Endothelial cell of umbilical vein (primary cell): ENCODE data around the gene RAB9B. TPM values are rescaled to one million over a fixed set of nuclear protein-coding genes. Genes with fewer than 3 reads are reported as not detected.

Experiments
- BruUV-seq: library from RNA; stranded (reverse); fragments of 400-500 nt; replicated peaks from 2 replicates; lab custom pipeline; 2021; lab: Mats Ljungman, UMichigan
- CTCF ChIA-PET: fragments of 300-600, 350-600 bp; sonication (Branson Sonifier 250); formaldehyde crosslinking; loops from one replicate; lab custom pipeline; 2021; ENCODE audit warnings: antibody characterized with exemption, inconsistent platforms; lab: Charles Lee
- POLR2A ChIA-PET: fragments of 300-600, 350-600 bp; sonication (Branson Sonifier 250); formaldehyde crosslinking; loops from one replicate; lab custom pipeline; 2021; ENCODE audit warnings: antibody characterized with exemption, inconsistent platforms; lab: Charles Lee
- DNase-seq: peaks from one replicate; pipeline ENCODE4 v3.0.0-alpha.2; 2011; ENCODE audit warnings: low read depth, low spot score
- FAIRE-seq: peaks from 2 replicates; lab custom pipeline; 2011; peaks lifted over from hg19 to GRCh38; lab: Jason Lieb, UNC
- H2AFZ ChIP-seq: 2 replicates; pipeline ENCODE4 v1.6.0; 2012; ENCODE audit warnings: low read depth, low read length, control low read depth, inconsistent platforms
- H3K27ac ChIP-seq: 2 replicates; pipeline ENCODE4 v1.5.1; 2011; ENCODE audit warnings: low read depth, mild to moderate bottlenecking, control low read depth, low read length, moderate library complexity; ENCODE audit not compliant: insufficient read depth
- H3K27me3 ChIP-seq, 2 experiments: 2 replicates each; pipeline versions ENCODE4 v1.6.0 to v1.6.1; 2011; ENCODE audit warnings: low read length in 2 of 2, mixed read lengths in 1 of 2; ENCODE audit not compliant: control insufficient read depth in 2 of 2, insufficient read depth in 2 of 2
- H3K36me3 ChIP-seq, 2 experiments: 2 replicates in 1 of 2; 3 replicates in 1 of 2; pipeline ENCODE4 v1.5.1; 2011; ENCODE audit warnings: low read length in 2 of 2, mild to moderate bottlenecking in 1 of 2, moderate library complexity in 1 of 2; ENCODE audit not compliant: control insufficient read depth in 2 of 2, insufficient read depth in 2 of 2; ENCODE audit errors: extremely low read depth in 1 of 2
- H3K4me1 ChIP-seq: 3 replicates; pipeline ENCODE4 v1.5.1; 2011; ENCODE audit warnings: mild to moderate bottlenecking, low read length; ENCODE audit not compliant: control insufficient read depth, insufficient read depth; ENCODE audit errors: extremely low read depth
- H3K4me2 ChIP-seq: 2 replicates; pipeline ENCODE4 v1.6.1; 2011; ENCODE audit warnings: low read length, control low read depth, mixed read lengths; ENCODE audit not compliant: insufficient read depth
- H3K4me3 ChIP-seq, 3 experiments: fragments of 200-600 bp in 1 of 3; sonication (generic), shearing (Covaris generic) in 1 of 3; replicated peaks in 1 of 3; 2 replicates each; pipeline ENCODE4 v1.5.1; 2011 to 2016; ENCODE audit warnings: control low read depth in 3 of 3, low read length in 3 of 3, mild to moderate bottlenecking in 2 of 3, inconsistent platforms in 1 of 3, low read depth in 1 of 3, moderate library complexity in 1 of 3; ENCODE audit not compliant: insufficient read depth in 1 of 3
- H3K79me2 ChIP-seq: 2 replicates; pipeline ENCODE4 v1.6.0; 2012; ENCODE audit warnings: low read length, inconsistent platforms; ENCODE audit not compliant: control insufficient read depth, insufficient read depth
- H3K9ac ChIP-seq: replicated peaks from 2 replicates; pipeline ENCODE3; 2011; ENCODE audit warnings: low read length, control low read depth; ENCODE audit not compliant: insufficient read depth; ENCODE audit errors: extremely low read depth
- H3K9me1 ChIP-seq: replicated peaks from 3 replicates; pipeline ENCODE4 v1.6.0; 2011; ENCODE audit warnings: mild to moderate bottlenecking, low read length; ENCODE audit not compliant: control insufficient read depth, insufficient read depth; ENCODE audit errors: extremely low read depth
- H3K9me3 ChIP-seq: replicated peaks from 2 replicates; pipeline ENCODE4 v1.5.1; 2012; ENCODE audit warnings: low read length, inconsistent platforms; ENCODE audit not compliant: control insufficient read depth, insufficient read depth
- H4K20me1 ChIP-seq: replicated peaks from 2 replicates; pipeline ENCODE3; 2011; ENCODE audit warnings: mild to moderate bottlenecking, low read length; ENCODE audit not compliant: control insufficient read depth, insufficient read depth; ENCODE audit errors: extremely low read depth
- CTCF ChIP-seq, 2 donors: IDR thresholded peaks; 1 replicate in 1 of 2; 2 replicates in 1 of 2; pipeline ENCODE4 v1.5.1; 2011; ENCODE audit warnings: low read length in 2 of 2, mild to moderate bottlenecking in 2 of 2, moderate library complexity in 2 of 2, control low read depth in 1 of 2, inconsistent platforms in 1 of 2, low read depth in 1 of 2; ENCODE audit not compliant: insufficient read depth in 1 of 2; ENCODE audit errors: extremely low read depth in 1 of 2
- EZH2 ChIP-seq: IDR thresholded peaks from 2 replicates; pipeline ENCODE4 v1.6.1; 2012; ENCODE audit warnings: borderline replicate concordance, low read depth, mild to moderate bottlenecking, moderate library complexity, low read length, inconsistent platforms; ENCODE audit not compliant: severe bottlenecking
- FOS ChIP-seq: IDR thresholded peaks from 2 replicates; pipeline ENCODE4 v1.6.1; 2011; ENCODE audit warnings: mild to moderate bottlenecking, low read length, moderate library complexity, borderline replicate concordance; ENCODE audit not compliant: insufficient read depth
- GATA2 ChIP-seq: IDR thresholded peaks from 2 replicates; pipeline ENCODE4 v1.7.0; 2011; ENCODE audit warnings: low read depth, mild to moderate bottlenecking, moderate library complexity, mixed read lengths, low read length; ENCODE audit not compliant: insufficient read length, insufficient read depth
- JUN ChIP-seq: IDR thresholded peaks from 2 replicates; pipeline ENCODE4 v1.6.1; 2011; ENCODE audit warnings: borderline replicate concordance, low read depth; ENCODE audit not compliant: insufficient read length, insufficient read depth
- MAX ChIP-seq: IDR thresholded peaks from 2 replicates; pipeline ENCODE4 v1.6.1; 2011; ENCODE audit not compliant: insufficient read depth, insufficient read length
- MYC ChIP-seq: IDR thresholded peaks from one replicate; pipeline ENCODE4 v1.6.1; 2011; ENCODE audit warnings: mild to moderate bottlenecking, low read depth, low read length
- POLR2A ChIP-seq: IDR thresholded peaks from 2 replicates; pipeline ENCODE4 v1.6.1; 2012; ENCODE audit warnings: low read depth, mild to moderate bottlenecking, control low read depth, low read length
- POLR2AphosphoS5 ChIP-seq: IDR thresholded peaks from 2 replicates; pipeline ENCODE4 v1.6.1; 2012; ENCODE audit warnings: low read depth, mild to moderate bottlenecking, control low read depth, low read length, moderate library complexity; ENCODE audit not compliant: insufficient read depth
- dilution Hi-C: fragments of 300-500 bp; cut with MboI; formaldehyde crosslinking; loops from one replicate; pipeline ENCODE4 v1.15.0; 2019; ENCODE audit warnings: low sequenced_read_pairs; ENCODE audit not compliant: extremely low pct_ligation_motif_present
- intact Hi-C: fragments of 100-400 bp; cut with micrococcal nuclease; formaldehyde crosslinking; loops from one replicate; pipeline ENCODE4 v1.10.0; 2022
- polyA plus RNA-seq, 4 experiments: library from polyadenylated mRNA; depleted of rRNA in 3 of 4; stranded (reverse) in 3 of 4; unstranded in 1 of 4; fragments of >200 nt; gene quantifications; 2 replicates each; pipeline versions ENCODE4 v1.2.1 to v1.2.3, GENCODE V29; 2011 to 2012; ENCODE audit warnings: missing spikeins in 1 of 4
- total RNA-seq: library from RNA; stranded (reverse); gene quantifications from 2 replicates; pipeline ENCODE4 v1.2.3, GENCODE V29; 2021

Gene RAB9B
- total and polyA plus RNA-seq, 2 donors (not counting 3 experiments of a cell fraction or from before 2014, with no cell fraction given), result 0.18 to 0.55 TPM

DNA sequence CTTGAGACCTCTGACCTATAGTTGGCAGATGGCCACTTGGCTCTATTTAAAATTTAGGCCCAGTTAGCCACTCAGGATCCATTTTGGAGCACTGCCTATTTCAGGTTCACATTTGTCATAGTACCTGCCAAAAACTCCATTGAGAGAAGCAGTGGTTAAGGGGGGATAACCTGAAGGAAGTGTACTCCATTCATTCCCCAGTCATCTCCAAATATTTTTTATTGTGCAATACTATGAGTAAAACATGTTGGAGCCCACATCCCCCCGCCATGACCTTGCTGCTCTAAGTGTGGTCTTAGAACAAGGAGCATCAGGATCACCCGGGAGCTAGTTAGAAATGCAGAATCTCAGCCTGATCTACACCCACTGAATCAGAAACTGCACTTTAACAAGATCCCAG, 34.4 kb downstream of the RAB9B start:
- intact Hi-C loops, result no loop called here
- no peaks in the 10 kb centered on the region for H4K20me1 ChIP-seq
- TF ChIP-seq JUN (no peak), GATA2 (no peak), POLR2AphosphoS5 (no peak), POLR2A (no peak), MAX (no peak), EZH2 (no peak), FOS (no peak), MYC (no peak), CTCF (IDR thresholded peaks at IDR 0.05; ENCODE audit: extremely low read depth in 1 of 2, insufficient read depth in 1 of 2, low read depth in 1 of 2, low read length in 2 of 2) (no peak)
- no peaks in the 10 kb centered on the region for H3K79me2 ChIP-seq
- H3K27ac ChIP-seq, result no peak overlapping the region
- DNase-seq, result no peak
- ChIA-PET CTCF (interaction anchor here (1.2 kb wide), 1 partner anchor 265 kb away, joined by 4 read pairs; no protein-coding TSS in a partner anchor), POLR2A (no interaction called here)
- no peaks in the 10 kb centered on the region for H3K9me1 ChIP-seq
- no peak overlapping the region for H2AFZ ChIP-seq
- no TSS peak for BruUV-seq
- no peak for FAIRE-seq
- H3K9ac ChIP-seq, result no peak overlapping the region
- dilution Hi-C loops, result no loop called here
- H3K9me3 ChIP-seq, result no peaks in the 10 kb centered on the region
- H3K4me3 ChIP-seq, result no peak overlapping the region
- no peaks in the 10 kb centered on the region for H3K36me3 ChIP-seq
- H3K4me2 ChIP-seq, result no peak overlapping the region
- H3K4me1 ChIP-seq, result no peaks in the 10 kb centered on the region
- H3K27me3 ChIP-seq, result no peaks in the 10 kb centered on the region
